Measurements from ENCODE around the gene TAF6. TPM values are rescaled to one million over a fixed set of nuclear protein-coding genes. Genes with fewer than 3 reads are reported as not detected.
A peak's percentile ranks its signal among the peaks of the same experiment; 100 is the strongest.

Gene TAF6
- 16.1 TPM for total RNA-seq

DNA sequence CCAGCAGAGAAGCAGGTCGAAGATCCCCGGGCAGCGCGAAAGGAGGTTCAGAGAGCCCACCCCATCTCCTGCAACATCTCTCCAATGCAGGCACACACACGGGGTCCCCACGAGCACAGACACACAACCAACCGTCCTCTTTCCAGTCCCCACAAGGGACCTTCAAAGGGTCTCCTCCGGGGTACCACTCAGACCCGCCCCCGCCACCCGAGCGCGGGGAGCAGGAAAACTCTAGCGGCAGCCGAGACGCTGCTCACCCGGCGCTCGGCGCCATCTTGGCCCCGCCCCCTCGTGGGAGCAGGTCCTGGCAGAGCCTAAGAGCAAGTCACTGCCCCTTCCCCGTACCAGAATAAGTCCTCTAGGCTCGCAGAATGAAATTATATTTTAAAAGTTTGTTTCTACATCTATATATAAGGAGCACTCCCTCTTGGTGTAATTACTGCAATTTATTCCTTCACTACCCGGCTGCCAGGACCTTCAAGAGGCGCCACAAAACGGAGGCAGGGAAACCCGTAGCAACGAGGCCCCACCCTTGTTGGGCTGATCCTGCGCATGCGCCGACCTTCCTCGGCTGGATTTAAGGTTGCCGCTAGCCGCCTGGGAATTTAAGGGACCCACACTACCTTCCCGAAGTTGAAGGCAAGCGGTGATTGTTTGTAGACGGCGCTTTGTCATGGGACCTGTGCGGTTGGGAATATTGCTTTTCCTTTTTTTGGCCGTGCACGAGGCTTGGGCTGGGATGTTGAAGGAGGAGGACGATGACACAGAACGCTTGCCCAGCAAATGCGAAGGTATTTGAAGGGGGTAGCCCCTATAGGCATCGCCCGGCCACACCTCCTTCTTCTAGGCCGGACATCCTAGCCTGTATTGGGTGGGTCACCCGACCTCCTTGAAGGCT lies at the start of gene TAF6, which contains the start of gene CNPY4:
Gene TAF6, minus strand, starts transcription at position 287 of the 898 bp plus-strand sequence. CDS start 5,149 bp downstream, outside the sequence.
Gene CNPY4, plus strand, starts transcription at position 563 of the 898 bp plus-strand sequence. Its CDS starts 111 bp downstream, at position 674.
- H3K4me3 ChIP-seq (ENCODE audit: low read length), result peak within 1 kb of the TSS; percentile 83
- H3K9me3 ChIP-seq (ENCODE audit: low read depth, low read length), result no peaks in the 10 kb centered on the region
- H3K4me1 ChIP-seq (ENCODE audit: insufficient read depth, low read length), result peaks cover 37% of the 10 kb centered on the region
- H3K27me3 ChIP-seq (ENCODE audit: insufficient read depth, low read length), result no peaks in the 10 kb centered on the region

DNA sequence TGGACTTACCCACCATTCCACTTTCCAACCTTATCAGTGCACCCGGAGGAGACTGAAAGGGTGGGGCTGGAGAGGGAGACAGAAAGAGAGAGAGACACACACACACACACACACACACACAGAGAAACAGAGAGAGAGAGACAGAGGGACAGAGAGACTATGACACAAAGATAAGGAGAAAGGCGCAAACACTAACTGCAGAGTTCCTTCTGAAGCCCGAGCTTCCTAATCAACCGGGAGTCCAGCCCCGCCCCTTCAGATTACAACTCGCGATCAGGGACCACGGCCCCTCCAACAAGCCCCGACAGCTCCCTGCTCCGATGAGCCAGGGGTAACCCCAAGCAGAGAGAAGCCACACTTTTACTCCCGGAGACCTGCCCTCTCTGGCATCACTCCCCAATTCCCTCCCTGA lies 48.8 kb upstream of the TAF6 start:
- Histone ChIP-seq H3K9me3 (ENCODE audit: low read depth, low read length) (no peaks in the 10 kb centered on the region), H3K4me1 (ENCODE audit: insufficient read depth, low read length) (peaks cover 66% of the 10 kb centered on the region), H3K4me3 (ENCODE audit: low read length) (peak overlapping the region; percentile 12), H3K27me3 (ENCODE audit: insufficient read depth, low read length) (peaks cover 39% of the 10 kb centered on the region)

GRCh38 chr7:100166970-100167911 lies 48.1 kb upstream of the TAF6 start:
- no peaks in the 10 kb centered on the region for H3K9me3 ChIP-seq (ENCODE audit: low read depth, low read length)
- peaks cover 69% of the 10 kb centered on the region for H3K4me1 ChIP-seq (ENCODE audit: insufficient read depth, low read length)
- H3K4me3 ChIP-seq (ENCODE audit: low read length), result no peak overlapping the region
- H3K27me3 ChIP-seq (ENCODE audit: insufficient read depth, low read length), result peaks cover 39% of the 10 kb centered on the region

DNA sequence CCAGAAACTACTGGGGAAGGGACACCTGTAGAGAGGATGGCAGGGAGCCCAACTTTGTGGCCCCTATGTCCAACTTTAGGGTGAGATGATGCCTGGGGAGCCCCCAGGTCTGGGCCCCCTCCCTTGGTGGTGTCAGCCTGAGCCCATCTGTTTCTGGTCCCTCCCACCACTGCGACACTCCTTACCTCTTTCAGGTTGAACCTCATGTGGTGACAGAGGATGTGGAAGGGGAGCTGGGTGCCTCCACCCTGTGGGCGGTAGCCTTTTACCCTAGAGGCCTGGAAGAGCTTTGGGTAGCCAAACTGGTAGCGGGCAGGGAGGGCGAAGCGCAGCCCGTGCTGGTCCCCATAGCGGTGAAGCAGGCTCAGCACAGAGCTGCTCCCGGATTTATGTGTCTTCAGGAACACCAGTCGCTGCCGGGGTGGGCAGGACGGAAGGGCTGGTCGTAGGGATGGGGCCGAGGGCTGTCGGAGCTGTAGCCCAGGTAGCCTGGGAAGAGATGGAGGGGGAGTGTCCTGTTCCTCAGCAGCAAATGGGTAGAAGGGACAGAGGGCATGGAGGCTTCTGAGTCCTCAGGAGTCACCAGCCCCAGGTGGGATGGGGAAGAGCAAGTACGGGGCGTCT lies 47.3 kb upstream of the TAF6 start:
- H3K9me3 ChIP-seq (ENCODE audit: low read depth, low read length), result no peaks in the 10 kb centered on the region
- H3K4me1 ChIP-seq (ENCODE audit: insufficient read depth, low read length), result peaks cover 64% of the 10 kb centered on the region
- H3K27me3 ChIP-seq (ENCODE audit: insufficient read depth, low read length), result peaks cover 34% of the 10 kb centered on the region
- H3K4me3 ChIP-seq (ENCODE audit: low read length), result no peak overlapping the region

GRCh38 chr7:100163871-100164270 lies 44.7 kb upstream of the TAF6 start:
- peaks cover 24% of the 10 kb centered on the region for H3K27me3 ChIP-seq (ENCODE audit: insufficient read depth, low read length)
- peaks cover 52% of the 10 kb centered on the region for H3K4me1 ChIP-seq (ENCODE audit: insufficient read depth, low read length)
- H3K4me3 ChIP-seq (ENCODE audit: low read length), result no peak overlapping the region
- no peaks in the 10 kb centered on the region for H3K9me3 ChIP-seq (ENCODE audit: low read depth, low read length)

- H3K9me3 ChIP-seq (ENCODE audit: low read depth, low read length), result no peaks in the 10 kb centered on the region
- H3K4me3 ChIP-seq (ENCODE audit: low read length), result no peak overlapping the region
- H3K27me3 ChIP-seq (ENCODE audit: insufficient read depth, low read length), result peaks cover 17% of the 10 kb centered on the region
- H3K4me1 ChIP-seq (ENCODE audit: insufficient read depth, low read length), result peaks cover 48% of the 10 kb centered on the region
Measured at GRCh38 chr7:100163006-100163531, 43.9 kb upstream of the TAF6 start.

GRCh38 chr7:100160067-100160466 lies 40.9 kb upstream of the TAF6 start:
- Histone ChIP-seq H3K27me3 (ENCODE audit: insufficient read depth, low read length) (no peaks in the 10 kb centered on the region), H3K4me3 (ENCODE audit: low read length) (no peak overlapping the region), H3K9me3 (ENCODE audit: low read depth, low read length) (no peaks in the 10 kb centered on the region), H3K4me1 (ENCODE audit: insufficient read depth, low read length) (peaks cover 54% of the 10 kb centered on the region)

GRCh38 chr7:100159099-100159623 lies 40.0 kb upstream of the TAF6 start:
- Histone ChIP-seq H3K4me3 (ENCODE audit: low read length) (peak overlapping the region; percentile 83), H3K27me3 (ENCODE audit: insufficient read depth, low read length) (no peaks in the 10 kb centered on the region), H3K4me1 (ENCODE audit: insufficient read depth, low read length) (peaks cover 59% of the 10 kb centered on the region), H3K9me3 (ENCODE audit: low read depth, low read length) (no peaks in the 10 kb centered on the region)

- Histone ChIP-seq H3K4me1 (ENCODE audit: insufficient read depth, low read length) (peaks cover 59% of the 10 kb centered on the region), H3K4me3 (ENCODE audit: low read length) (peak within 1 kb of the TSS; percentile 83), H3K27me3 (ENCODE audit: insufficient read depth, low read length) (no peaks in the 10 kb centered on the region), H3K9me3 (ENCODE audit: low read depth, low read length) (no peaks in the 10 kb centered on the region)
Measured at GRCh38 chr7:100158229-100159098, 39.3 kb upstream of the TAF6 start, which contains the start of gene TRAPPC14. TSS of gene TRAPPC14 (minus strand) at chr7:100158723. CDS start at chr7:100158499, 224 bp downstream.

DNA sequence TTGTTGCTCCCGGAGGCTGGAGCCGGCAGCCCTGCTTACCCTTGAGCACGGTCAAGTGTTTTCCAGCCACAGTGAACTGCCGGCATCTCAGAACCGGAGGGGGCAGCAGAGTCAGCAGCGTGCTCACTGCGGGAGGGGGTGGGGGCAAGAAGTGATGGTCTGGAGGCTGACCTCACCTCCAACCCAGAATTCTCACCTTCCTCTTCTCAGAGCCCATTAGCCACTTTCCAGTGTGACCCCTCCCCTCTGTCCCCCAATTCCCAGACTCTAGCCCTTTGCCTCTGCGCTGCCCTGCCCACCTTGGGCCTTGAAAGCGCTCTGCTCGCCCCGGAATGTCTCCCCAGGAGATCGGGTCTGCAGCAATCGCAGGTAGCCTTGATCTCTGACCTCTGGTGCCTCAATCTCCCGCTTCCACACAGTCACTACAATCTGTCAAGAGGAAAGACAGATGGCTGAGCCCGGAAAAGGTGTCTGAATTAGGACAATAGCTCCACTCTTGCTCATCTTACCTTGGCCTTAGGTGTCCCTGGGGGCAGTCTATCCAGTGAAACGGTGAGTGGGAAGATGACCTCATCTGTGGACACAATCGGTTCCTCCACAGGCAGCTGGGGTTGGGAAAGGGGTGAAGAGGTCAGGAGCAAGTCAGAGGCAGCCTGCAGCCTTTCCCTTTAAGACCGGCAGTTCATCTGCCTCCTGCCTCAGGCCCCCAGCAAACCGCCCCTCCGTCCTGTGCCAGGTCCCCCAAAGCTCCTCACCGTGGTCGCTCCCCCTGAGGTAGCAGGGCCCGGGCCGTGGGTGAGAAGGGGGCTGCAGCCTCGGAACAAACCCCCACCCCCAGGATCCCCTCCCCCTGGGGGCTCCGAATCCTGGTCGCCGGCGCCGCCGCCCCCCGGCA lies 38.4 kb upstream of the TAF6 start:
- H3K4me1 ChIP-seq (ENCODE audit: insufficient read depth, low read length), result peaks cover 59% of the 10 kb centered on the region
- H3K4me3 ChIP-seq (ENCODE audit: low read length), result peak overlapping the region; percentile 83

DNA sequence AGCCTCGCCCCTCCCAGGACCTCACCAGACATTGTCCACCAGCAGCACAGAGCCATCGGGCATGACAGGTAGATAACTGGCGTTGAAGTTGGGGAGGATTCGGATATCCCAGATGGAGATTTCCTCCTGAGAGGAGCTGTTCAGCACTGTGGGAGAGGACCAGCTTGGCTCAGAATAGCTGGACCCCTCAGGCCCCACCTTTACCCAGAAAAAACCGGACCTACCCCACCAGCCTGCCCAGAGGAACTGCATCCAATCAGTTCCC lies 37.8 kb upstream of the TAF6 start:
- Histone ChIP-seq H3K4me3 (ENCODE audit: low read length) (peak overlapping the region; percentile 83), H3K4me1 (ENCODE audit: insufficient read depth, low read length) (peaks cover 65% of the 10 kb centered on the region), H3K27me3 (ENCODE audit: insufficient read depth, low read length) (no peaks in the 10 kb centered on the region), H3K9me3 (ENCODE audit: low read depth, low read length) (no peaks in the 10 kb centered on the region)

More for the DNA sequence above, 38.4 kb upstream of the TAF6 start:
- no peaks in the 10 kb centered on the region for H3K27me3 ChIP-seq (ENCODE audit: insufficient read depth, low read length)
- H3K9me3 ChIP-seq (ENCODE audit: low read depth, low read length), result no peaks in the 10 kb centered on the region

- H3K9me3 ChIP-seq (ENCODE audit: low read depth, low read length), result no peaks in the 10 kb centered on the region
- H3K4me3 ChIP-seq (ENCODE audit: low read length), result peak overlapping the region; percentile 83
- H3K4me1 ChIP-seq (ENCODE audit: insufficient read depth, low read length), result peaks cover 70% of the 10 kb centered on the region
- H3K27me3 ChIP-seq (ENCODE audit: insufficient read depth, low read length), result no peaks in the 10 kb centered on the region
Measured at GRCh38 chr7:100156331-100157068, 37.3 kb upstream of the TAF6 start.
